Right cardiac atrium (tissue), 5 donors: ENCODE results near the gene SRR. TPM values are rescaled to one million over a fixed set of nuclear protein-coding genes. Genes with fewer than 3 reads are reported as not detected.

Experiments used
- ATAC-seq, 2 donors: fragments of 200-7000 bp; cut with Tn5 transposase; one replicate each; pipeline versions ENCODE4 v1.8.0 to v1.9.1; 2020; ENCODE audit warnings: moderate library complexity in 2 of 2, mild to moderate bottlenecking in 1 of 2
- DNase-seq, 3 donors: peaks; one replicate each; pipeline ENCODE4 v3.0.0-alpha.2; 2020
- H3K27ac ChIP-seq: one replicate; pipeline ENCODE4 v1.5.1; 2013; ENCODE audit warnings: mild to moderate bottlenecking, low read length, control low read depth, moderate library complexity
- H3K27me3 ChIP-seq: one replicate; pipeline ENCODE4 v1.6.1; 2013; ENCODE audit not compliant: control insufficient read depth, insufficient read depth
- H3K4me1 ChIP-seq: one replicate; pipeline ENCODE4 v1.6.1; 2013; ENCODE audit warnings: low read length; ENCODE audit not compliant: control insufficient read depth, insufficient read depth
- H3K4me3 ChIP-seq: one replicate; pipeline ENCODE4 v1.5.1; 2013; ENCODE audit warnings: low read length, control low read depth
- H3K9me3 ChIP-seq: one replicate; pipeline ENCODE4 v1.6.1; 2013; ENCODE audit warnings: low read length; ENCODE audit not compliant: control insufficient read depth
- WGBS: extraction: QIAGEN DNeasy Blood & Tissue Kit; methylation state at CpG from one replicate; pipeline ENCODE4 v1.1.7; 2013; 5-methylcytosine and 5-hydroxymethylcytosine counted together
- intact Hi-C, 4 donors: fragments of 100-400 bp; cut with DNase I; formaldehyde crosslinking; loops; one replicate each; pipeline versions ENCODE4 v1.11.0 to v1.14.0; 2022 to 2023
- polyA plus RNA-seq: library from polyadenylated mRNA; stranded (reverse); fragments of 200-250 nt; gene quantifications from one replicate; pipeline ENCODE4 v1.2.3, GENCODE V29; 2013
- total RNA-seq, 4 donors: library from RNA; stranded (reverse); fragmentation: NEBNext Ultra II Directional; extraction: Animal tissue kit (Norgen Biotek cat#: 25700); gene quantifications; one replicate each; pipeline ENCODE4 v1.2.1, GENCODE V29; 2021
- donor health status: healthy with polysubstance abuse.
- donor health status: DM: no; HTN: yes; CAD: no.
- donor health status: DM: no; HTN: no; CAD: no.
- donor health status: DM: no; HTN: yes; CAD: no; lungs with severe emphysema.
- donor health status: DM: yes; HTN: yes; CAD: no.

The SRR gene
- total and polyA plus RNA-seq, 5 donors = 5.2 to 12.5 (median 11.3) TPM

DNA sequence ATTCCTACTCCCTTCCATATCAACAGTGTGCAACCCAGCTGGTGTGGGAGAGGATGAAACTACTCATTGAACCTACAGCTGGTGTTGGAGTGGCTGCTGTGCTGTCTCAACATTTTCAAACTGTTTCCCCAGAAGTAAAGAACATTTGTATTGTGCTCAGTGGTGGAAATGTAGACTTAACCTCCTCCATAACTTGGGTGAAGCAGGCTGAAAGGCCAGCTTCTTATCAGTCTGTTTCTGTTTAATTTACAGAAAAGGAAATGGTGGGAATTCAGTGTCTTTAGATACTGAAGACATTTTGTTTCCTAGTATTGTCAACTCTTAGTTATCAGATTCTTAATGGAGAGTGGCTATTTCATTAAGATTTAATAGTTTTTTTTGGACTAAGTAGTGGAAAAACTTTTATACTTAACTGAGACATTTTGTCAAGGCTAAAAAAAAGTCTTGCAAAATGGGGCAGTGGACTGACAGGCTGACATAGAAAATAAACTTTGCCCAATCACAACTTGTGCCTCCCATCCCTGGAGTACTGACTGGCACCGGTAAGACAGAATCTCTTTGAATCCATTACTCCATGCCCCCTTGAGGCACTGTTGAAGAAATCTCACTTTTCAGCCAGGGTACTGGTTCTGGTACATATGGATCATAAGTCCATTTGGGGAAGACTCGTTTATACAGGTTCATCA lies 20.0 kb downstream of the SRR start:
- Histone ChIP-seq H3K4me3 (no peak overlapping the region), H3K9me3 (no peaks in the 10 kb centered on the region), H3K4me1 (no peaks in the 10 kb centered on the region), H3K27ac (no peak overlapping the region), H3K27me3 (no peaks in the 10 kb centered on the region)
- ATAC-seq = peak; percentile 53 to 84
- intact Hi-C loops = no loop called here
- no peak for DNase-seq
- 61% methylated on average over 2 of the region's 2 CpGs for WGBS

DNA sequence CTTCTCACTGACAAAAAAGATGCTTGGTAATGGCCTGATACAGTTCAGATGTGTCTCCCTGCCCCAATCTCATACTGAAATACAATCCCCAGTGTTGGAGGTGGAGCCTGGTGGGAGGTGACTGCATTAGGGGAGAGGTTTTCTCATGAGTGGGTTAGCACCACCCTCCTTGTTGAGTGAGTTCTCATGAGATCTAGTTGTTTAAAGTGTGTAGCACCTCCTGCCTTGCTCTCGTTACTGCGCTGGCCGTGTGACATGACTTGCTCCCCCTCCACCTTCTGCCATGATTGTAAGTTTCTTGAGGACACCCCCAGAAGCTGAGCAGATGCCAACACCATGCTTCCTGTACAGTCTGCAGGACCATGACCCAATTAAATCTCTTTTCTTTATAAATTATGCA lies 27.6 kb downstream of the SRR start:
- 51% methylated on average over 3 of the region's 3 CpGs for WGBS
- Histone ChIP-seq H3K4me3 (no peak overlapping the region), H3K27ac (no peak overlapping the region), H3K27me3 (no peaks in the 10 kb centered on the region), H3K4me1 (no peaks in the 10 kb centered on the region), H3K9me3 (no peaks in the 10 kb centered on the region)
- intact Hi-C loops = no loop called here
- ATAC-seq (no peak), DNase-seq (no peak)

DNA sequence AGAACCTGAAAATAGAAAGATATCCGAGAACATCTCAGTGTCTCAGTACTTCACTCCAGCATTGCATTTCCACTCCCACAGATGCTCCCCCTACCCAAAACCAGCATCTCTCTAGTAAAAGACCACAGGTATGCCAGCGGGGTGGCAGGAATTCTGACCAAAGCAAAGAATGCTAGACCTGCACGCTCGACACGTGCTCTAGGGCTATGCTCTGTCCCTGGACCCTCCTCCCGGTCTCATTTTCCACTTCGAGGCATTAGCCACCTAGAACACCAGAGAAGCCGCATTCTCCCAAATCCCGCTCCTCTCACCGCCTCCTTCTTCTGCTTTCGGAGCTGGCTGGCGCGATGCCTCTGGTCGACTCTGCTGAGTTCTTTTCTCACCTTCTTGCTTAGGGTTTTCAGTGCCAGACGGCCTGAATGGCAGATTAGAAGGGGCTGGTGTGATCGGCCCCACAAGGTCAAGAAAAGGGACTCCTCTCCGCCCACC lies 32.0 kb downstream of the SRR start:
- H3K27me3 ChIP-seq = no peaks in the 10 kb centered on the region
- peak overlapping the region; percentile 92 for H3K4me3 ChIP-seq
- intact Hi-C loops = no loop called here
- WGBS = 2% methylated on average over 17 of the region's 17 CpGs
- DNase-seq = no peak
- H3K9me3 ChIP-seq = no peaks in the 10 kb centered on the region
- H3K4me1 ChIP-seq = peaks cover 2% of the 10 kb centered on the region
- no peak for ATAC-seq
- no peak overlapping the region for H3K27ac ChIP-seq

- under 1% methylated on average over 48 of the region's 48 CpGs for WGBS
- H3K4me3 ChIP-seq = peak within 1 kb of the TSS; percentile 92
- peaks cover 2% of the 10 kb centered on the region for H3K4me1 ChIP-seq
- intact Hi-C loops = no loop called here
- no peaks in the 10 kb centered on the region for H3K9me3 ChIP-seq
- H3K27me3 ChIP-seq = no peaks in the 10 kb centered on the region
- DNase-seq (peak; percentile 92 to 97 (median 97)), ATAC-seq (peak; percentile 96 to 97)
- H3K27ac ChIP-seq = peak within 1 kb of the TSS; percentile 59
Observed at GRCh38 chr17:2336215-2336851, 32.6 kb downstream of the SRR start, which contains the start of gene TSR1. Gene TSR1 (minus strand): TSS chr17:2336457. CDS start chr17:2336427, 30 bp downstream.

DNA sequence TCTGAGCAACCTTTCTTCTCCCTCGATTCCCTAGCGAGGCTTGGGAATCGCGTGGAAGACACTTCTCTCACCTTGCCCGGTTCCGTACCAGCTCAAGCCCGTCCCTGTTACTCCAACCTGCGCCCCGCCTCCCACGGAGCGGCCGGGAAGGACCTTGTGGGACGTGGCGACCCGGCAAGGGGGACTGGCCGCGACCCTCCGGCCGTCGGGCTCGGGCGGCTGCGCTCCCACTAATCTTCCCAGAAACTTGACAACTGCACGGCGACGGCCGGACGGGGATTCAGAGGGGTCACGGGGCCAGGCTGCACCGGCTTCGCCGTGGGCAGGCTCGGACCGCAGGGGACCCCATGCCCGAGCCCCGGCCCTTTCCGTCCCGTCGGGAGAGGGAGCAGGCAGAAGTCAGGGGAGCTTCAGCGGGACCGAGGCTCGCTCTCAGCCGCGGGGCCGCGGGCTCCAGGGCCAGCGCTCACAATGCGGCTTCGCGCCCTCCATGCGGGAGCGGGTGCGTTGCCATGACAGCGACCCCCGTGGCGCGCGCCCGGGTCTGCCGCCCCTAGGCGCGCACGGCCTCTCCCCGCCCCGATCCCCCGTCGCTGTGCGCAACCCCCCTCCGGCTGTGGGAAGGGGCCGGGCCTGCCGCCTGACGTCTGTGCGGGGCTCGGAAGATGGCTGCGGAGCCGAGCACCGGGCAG lies 33.2 kb downstream of the SRR start, which contains the start of gene SGSM2:
Gene SGSM2 (plus strand): TSS at position 650 of the 692 bp plus-strand sequence. CDS start 188 bp downstream, outside the sequence.
- Histone ChIP-seq H3K27ac (peak within 1 kb of the TSS; percentile 74), H3K9me3 (no peaks in the 10 kb centered on the region), H3K4me1 (peaks cover 2% of the 10 kb centered on the region), H3K4me3 (peak within 1 kb of the TSS; percentile 92), H3K27me3 (no peaks in the 10 kb centered on the region)
- WGBS = under 1% methylated on average over 77 of the region's 77 CpGs
- DNase-seq (peak; percentile 74 to 90 (median 90)), ATAC-seq (peak; percentile 77 to 79)
- intact Hi-C loops = no loop called here

- intact Hi-C loops = no loop called here
- no peaks in the 10 kb centered on the region for H3K9me3 ChIP-seq
- H3K27ac ChIP-seq = peak overlapping the region; percentile 74
- under 1% methylated on average over 92 of the region's 92 CpGs for WGBS
- H3K4me3 ChIP-seq = peak overlapping the region; percentile 92
- DNase-seq = peak; percentile 67 to 89 (median 86)
- peaks cover 2% of the 10 kb centered on the region for H3K4me1 ChIP-seq
- H3K27me3 ChIP-seq = no peaks in the 10 kb centered on the region
- peak; percentile 50 to 59 for ATAC-seq
Observed at GRCh38 chr17:2337544-2338314, 34.0 kb downstream of the SRR start.

- ATAC-seq (no peak), DNase-seq (no peak)
- Histone ChIP-seq H3K27me3 (no peaks in the 10 kb centered on the region), H3K9me3 (no peaks in the 10 kb centered on the region), H3K4me3 (peak overlapping the region; percentile 92), H3K4me1 (peaks cover 2% of the 10 kb centered on the region), H3K27ac (peak overlapping the region; percentile 16)
- WGBS = 22% methylated on average over 5 of the region's 5 CpGs
- intact Hi-C loops = no loop called here
Observed at GRCh38 chr17:2338315-2338657, 34.5 kb downstream of the SRR start.

GRCh38 chr17:2343421-2343820 lies 39.7 kb downstream of the SRR start:
- H3K9me3 ChIP-seq = no peaks in the 10 kb centered on the region
- intact Hi-C loops = no loop called here
- peaks cover 2% of the 10 kb centered on the region for H3K4me1 ChIP-seq
- H3K4me3 ChIP-seq = no peak overlapping the region
- ATAC-seq = no peak
- no peaks in the 10 kb centered on the region for H3K27me3 ChIP-seq
- H3K27ac ChIP-seq = no peak overlapping the region
- WGBS = 66% methylated on average over 5 of the region's 5 CpGs
- no peak for DNase-seq

- DNase-seq = no peak
- Histone ChIP-seq H3K4me1 (peaks cover 3% of the 10 kb centered on the region), H3K4me3 (no peak overlapping the region), H3K9me3 (no peaks in the 10 kb centered on the region), H3K27ac (no peak overlapping the region), H3K27me3 (no peaks in the 10 kb centered on the region)
- WGBS = 49% methylated on average over 10 of the region's 10 CpGs
- intact Hi-C loops = no loop called here
- ATAC-seq = no peak
Observed at GRCh38 chr17:2344528-2344927, 40.8 kb downstream of the SRR start.

GRCh38 chr17:2346475-2346874 lies 42.7 kb downstream of the SRR start:
- WGBS = 93% methylated on average over 8 of the region's 8 CpGs
- H3K27ac ChIP-seq = no peak overlapping the region
- peaks cover 3% of the 10 kb centered on the region for H3K4me1 ChIP-seq
- no peak for ATAC-seq
- H3K9me3 ChIP-seq = no peaks in the 10 kb centered on the region
- DNase-seq = no peak
- no peak overlapping the region for H3K4me3 ChIP-seq
- H3K27me3 ChIP-seq = no peaks in the 10 kb centered on the region
- intact Hi-C loops = no loop called here
